Measurements from ENCODE around the gene PCSK5.

GRCh38 chr9:75996726-75997125 is 106.3 kb downstream of the PCSK5 start:
- TF ChIP-seq EZH2 (optimal IDR thresholded peaks at IDR 0.05; ENCODE audit: low read depth, low read length) (no peak), CTCF (IDR thresholded peaks at IDR 0.05; ENCODE audit: low read length) (no peak), EZH2phosphoT487 (IDR thresholded peaks at IDR 0.05; ENCODE audit: low read length) (no peak)
